Activated CD4-positive, alpha-beta T cell treated with anti-CD3 and anti-CD28 coated beads for 24 hours (primary cell): Measurements from ENCODE around the gene MAN2A2.
"Not testable (repeated sequence)": the region's sequence is repeated elsewhere in the genome, so short reads cannot be mapped to it uniquely, and the experiment has no call there.

Experiments
- DNase-seq, 2 donors: peaks; one replicate each; pipeline ENCODE4 v3.0.0-alpha.2; 2020; ENCODE audit warnings: low read depth in 2 of 2

Gene MAN2A2

DNA sequence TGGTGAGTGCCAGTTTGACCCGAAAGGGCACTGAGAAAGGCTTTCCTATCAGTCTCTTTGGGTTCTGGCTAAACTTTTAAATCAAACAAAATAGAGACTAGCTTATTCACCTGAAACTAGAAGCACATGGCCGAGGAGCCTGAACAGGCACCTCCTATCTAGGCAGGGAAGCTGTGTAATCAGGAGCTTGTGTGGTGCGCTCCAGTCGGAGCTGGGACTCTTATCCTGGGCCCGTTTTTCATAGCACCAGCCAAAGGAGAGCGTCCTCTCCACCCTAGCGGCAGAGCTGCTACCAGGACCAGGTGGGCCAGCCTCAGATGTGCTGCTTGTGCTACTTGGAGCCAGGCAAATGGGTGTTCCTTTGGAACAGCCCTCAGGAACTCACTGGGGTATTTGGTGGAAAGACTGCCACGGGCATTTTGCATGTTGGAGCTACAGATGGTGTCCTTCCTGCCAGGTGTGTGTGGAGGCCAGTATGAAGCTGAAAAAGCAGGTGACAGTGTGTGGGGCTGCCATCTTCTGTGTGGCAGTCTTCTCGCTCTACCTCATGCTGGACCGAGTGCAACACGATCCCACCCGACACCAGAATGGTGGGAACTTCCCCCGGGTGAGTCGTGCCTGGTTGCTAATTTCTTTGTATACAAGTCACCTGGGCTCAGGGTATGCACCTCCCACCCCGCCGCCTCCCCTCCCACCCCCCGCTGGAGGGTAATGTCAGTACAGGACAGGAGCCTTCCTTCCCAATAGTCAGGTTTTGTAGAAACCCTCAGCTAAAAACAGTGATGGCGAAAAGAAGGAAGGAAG is 833 bp downstream of the MAN2A2 start:
- no peak for DNase-seq

DNA sequence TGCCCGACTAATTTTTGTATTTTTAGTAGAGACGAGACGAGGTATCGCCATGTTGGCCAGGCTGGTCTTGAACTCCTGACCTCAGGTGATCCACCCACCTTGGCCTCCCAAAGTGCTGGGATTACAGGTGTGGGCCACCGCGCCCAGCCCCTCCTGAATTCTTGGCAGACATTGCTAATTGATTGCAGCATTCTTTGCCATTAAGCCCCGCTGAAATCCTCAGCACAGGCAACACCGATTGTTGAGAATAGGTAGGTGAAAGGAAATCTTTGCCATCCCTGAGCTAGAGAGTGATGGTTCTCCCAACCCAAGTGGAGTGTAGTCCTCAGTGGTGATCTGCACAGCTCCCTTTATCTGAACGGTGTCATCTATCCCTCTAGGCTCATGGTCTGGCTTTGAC is 1.6 kb downstream of the MAN2A2 start:
- no peak for DNase-seq

DNA sequence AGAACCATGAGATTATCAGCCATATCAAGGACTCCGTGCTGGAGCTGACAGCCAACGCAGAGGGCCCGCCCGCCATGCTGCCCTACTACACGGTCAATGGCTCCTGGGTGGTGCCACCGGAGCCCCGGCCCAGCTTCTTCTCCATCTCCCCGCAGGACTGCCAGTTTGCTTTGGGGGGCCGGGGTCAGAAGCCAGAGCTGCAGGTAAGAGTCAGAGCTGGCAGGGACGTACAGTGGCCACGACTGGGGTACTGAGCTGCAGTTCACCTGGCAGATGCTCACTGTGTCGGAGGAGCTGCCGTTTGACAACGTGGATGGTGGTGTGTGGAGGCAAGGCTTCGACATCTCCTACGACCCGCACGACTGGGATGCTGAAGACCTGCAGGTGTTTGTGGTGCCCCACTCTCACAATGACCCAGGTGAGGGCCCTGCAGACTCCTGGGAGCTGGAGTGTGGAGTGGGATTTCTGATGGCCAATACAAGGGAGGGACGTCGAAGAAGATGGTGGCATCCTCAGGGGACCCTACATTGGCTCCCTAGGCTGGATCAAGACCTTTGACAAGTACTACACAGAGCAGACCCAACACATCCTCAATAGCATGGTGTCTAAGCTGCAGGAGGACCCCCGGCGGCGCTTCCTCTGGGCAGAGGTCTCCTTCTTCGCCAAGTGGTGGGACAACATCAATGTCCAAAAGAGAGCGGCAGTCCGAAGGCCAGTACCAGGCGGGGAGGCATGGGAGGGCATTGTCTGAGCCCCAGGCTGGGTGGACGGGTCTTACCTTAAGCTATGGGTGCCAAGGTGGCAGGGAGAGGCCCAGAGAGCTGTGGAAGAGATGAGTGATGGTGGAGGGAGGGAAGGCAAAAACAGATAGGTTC is 2.4 kb downstream of the MAN2A2 start:
- no peak for DNase-seq

DNA sequence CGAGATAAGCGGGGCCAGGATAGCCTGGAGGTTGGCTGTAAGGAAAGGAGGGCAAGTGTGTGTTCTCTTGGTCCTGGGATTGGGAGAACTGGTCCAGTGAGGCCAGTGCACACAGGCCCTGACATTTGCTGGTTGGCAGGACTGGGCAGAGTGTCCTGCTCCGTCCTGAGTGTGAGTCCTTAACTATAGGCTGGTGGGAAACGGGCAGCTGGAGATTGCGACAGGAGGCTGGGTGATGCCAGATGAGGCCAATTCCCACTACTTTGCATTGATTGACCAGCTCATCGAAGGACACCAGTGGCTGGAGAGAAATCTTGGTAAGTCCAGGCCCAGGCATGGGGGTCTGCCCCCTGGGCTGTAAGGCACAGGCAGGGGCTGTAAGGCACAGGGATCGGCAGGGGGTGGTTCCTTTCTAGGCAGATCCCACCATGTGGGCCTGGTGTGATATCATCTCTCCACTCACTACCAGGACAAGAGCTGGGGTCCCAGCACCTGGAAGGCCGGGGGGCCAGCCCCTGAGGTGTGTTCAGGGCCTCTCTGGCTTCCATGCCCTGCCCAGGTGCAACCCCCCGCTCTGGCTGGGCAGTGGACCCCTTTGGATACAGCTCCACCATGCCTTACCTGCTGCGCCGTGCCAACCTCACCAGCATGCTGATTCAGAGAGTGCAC is 3.2 kb downstream of the MAN2A2 start:
- DNase-seq = no peak

DNA sequence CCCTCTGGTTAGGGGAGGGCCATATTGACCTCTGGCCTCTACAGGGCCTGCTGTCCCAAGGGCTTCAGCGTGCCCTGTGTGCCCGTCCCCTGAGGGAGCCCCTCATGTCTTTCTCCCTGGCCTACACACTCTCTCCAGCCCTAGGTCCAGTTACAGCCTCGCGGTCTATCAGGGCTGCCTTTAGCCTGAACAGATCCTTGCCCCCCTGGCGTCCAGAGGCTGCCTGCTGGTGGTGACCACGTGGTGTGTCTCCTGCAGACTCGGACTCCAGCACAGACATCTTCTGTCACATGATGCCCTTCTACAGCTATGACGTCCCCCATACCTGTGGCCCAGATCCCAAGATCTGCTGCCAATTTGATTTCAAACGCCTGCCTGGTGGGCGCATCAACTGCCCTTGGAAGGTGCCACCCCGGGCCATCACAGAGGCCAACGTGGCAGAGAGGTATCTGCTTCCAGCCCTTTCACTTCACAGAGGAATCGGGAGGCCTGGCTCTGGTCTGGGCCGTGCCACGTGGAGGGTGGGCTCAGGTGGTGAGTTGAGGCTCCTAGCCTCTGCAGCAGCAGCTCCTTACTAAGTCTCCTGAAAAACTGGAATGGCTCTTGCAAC is 4.1 kb downstream of the MAN2A2 start:
- DNase-seq = no peak

DNA sequence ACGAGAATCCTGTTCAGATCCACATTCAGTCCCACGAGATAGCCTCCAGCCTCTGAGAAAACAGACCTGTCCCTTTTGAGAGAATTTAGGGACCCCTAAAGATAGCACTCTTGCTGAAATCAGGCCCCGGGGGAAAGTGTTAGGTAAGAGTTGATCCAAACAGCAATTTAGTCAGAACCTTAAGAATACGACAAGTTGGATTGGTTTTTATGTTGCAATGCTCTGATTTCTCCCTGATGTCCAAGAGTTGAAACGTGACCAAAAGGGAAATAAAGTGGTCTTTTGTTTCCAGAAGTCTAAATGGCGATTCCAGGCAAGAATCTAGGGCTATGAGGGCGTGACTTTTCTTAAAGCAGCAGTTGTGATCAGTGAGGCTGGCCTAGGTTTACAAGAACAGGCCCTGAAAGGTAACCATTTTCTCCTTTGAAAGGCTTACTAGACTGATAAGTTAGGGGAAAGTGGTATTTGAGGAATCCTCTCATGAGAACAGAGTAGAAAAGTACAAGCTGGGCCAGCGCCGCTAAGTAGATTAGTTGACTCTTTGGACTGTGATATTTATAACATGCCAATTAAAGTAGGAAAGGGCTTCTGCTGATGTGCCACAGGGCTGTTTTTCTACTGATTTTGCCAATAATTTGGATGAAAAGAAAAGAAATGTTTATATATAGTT is 4.9 kb downstream of the MAN2A2 start:
- no peak for DNase-seq

DNA sequence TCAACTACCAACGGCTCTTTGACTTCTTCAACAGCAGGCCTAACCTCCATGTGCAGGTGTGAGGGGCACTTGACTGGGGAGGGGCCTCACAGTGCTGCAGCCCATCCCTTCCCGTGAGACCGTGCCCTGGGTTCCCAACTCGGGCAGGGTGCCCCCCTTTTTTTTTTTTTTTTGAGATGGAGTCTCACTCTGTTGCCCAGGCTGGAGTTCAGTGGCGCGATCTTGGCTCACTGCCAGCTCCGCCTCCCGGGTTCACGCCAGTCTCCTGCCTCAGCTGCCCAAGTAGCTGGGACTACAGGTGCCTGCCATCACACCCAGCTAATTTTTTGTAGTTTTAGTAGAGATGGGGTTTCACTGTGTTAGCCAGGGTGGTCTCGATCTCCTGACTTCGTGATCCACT is 6.3 kb downstream of the MAN2A2 start:
- not testable (repeated sequence) for DNase-seq

DNA sequence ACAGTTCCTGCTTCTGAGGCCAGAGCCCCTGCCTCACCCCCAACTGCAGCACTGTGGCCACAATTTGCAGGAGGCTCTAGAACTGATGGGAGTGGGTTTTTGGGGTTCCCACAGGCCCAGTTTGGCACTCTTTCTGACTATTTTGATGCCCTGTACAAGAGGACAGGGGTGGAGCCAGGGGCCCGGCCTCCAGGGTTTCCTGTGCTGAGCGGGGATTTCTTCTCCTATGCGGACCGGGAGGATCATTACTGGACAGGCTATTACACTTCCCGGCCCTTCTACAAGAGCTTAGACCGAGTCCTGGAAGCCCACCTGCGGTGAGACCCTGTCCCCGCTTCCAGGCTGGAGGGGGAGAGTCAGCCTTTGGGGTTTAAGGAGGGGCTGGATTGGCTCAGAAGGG is 6.9 kb downstream of the MAN2A2 start:
- no peak for DNase-seq

DNA sequence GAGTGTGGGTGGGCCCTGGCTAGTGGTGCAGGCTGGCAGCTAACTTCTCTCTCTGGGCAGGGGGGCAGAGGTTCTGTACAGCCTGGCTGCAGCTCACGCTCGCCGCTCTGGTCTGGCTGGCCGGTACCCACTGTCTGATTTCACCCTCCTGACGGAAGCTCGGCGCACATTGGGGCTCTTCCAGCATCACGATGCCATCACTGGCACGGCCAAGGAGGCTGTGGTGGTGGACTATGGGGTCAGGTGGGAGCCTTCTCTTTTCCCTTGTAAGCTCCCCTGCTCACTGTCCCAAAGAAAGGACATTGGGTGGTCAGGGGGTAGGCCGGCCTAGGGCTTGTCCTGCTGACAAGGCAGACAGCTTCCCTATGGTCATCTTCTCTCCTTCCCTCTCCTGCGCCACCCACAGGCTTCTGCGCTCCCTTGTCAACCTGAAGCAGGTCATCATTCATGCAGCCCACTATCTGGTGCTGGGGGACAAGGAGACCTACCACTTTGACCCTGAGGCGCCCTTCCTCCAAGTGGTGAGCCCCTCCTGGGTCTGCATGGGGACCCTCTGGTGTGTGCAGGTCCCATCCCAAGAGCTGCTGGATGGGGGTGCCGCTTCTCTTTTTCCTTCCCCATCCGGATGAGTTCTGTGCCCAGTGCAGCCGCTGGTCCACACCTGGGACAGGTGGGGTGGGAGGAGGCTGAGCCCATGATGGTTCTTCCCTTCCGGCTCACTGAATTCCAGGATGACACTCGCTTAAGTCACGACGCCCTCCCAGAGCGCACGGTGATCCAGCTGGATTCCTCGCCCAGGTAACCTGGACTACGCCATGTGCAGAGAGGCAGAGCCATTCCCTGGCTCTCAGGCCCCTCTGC is 7.6 kb downstream of the MAN2A2 start:
- no peak for DNase-seq

DNA sequence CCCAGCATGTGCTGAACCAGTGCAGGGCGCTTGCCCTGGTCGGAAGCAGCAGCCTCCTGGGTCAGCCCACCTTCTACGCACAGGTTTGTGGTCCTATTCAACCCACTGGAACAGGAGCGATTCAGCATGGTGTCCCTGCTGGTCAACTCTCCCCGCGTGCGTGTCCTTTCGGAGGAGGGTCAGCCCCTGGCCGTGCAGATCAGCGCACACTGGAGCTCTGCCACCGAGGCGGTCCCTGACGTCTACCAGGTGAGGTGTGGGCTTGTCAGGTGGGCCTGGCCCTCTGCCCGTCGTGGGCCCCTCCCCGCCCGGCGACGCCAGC is 8.2 kb downstream of the MAN2A2 start:
- DNase-seq = no peak

DNA sequence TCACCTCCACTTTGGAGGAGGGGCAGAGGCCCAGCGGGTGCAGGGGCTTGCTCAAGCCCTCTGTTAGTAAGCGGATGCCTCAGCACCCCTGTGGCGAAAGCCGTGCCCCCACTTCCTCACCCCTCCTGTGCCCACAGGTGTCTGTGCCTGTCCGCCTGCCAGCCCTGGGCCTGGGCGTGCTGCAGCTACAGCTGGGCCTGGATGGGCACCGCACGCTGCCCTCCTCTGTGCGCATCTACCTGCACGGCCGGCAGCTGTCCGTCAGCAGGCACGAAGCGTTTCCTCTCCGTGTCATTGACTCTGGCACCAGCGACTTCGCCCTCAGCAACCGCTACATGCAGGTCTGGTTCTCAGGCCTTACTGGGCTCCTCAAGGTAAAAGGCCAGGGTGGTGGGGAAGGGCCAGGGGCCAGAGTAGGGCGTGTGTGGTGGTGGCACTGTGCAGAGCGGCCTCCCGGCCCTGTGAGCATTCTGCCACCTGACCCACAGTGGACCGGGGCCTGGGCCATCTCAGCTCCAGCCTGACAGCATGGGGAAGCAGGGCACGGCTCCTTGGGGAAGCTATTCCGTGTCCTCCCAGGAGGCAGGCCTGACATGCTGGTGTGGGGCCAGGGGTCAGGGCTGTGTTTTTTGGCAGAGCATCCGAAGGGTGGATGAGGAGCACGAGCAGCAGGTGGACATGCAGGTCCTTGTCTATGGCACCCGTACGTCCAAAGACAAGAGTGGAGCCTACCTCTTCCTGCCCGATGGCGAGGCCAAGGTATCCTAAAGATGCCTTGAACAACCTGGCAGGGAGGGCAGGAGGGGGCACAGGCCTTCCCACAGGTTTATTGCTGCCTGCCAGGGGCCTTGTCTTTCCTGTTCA is 9.0 kb downstream of the MAN2A2 start:
- no peak for DNase-seq

DNA sequence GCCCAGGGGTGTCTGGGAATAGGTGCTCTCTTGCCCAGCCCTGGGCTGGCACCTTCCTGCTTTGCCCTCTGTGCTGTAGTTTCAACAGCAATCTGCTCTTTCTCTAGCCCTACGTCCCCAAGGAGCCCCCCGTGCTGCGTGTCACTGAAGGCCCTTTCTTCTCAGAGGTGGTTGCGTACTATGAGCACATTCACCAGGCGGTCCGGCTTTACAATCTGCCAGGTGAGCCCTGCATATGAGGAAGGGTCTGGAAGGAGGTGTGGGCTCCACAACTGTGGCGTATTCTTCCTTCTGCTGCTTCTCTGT is 9.6 kb downstream of the MAN2A2 start:
- no peak for DNase-seq

DNA sequence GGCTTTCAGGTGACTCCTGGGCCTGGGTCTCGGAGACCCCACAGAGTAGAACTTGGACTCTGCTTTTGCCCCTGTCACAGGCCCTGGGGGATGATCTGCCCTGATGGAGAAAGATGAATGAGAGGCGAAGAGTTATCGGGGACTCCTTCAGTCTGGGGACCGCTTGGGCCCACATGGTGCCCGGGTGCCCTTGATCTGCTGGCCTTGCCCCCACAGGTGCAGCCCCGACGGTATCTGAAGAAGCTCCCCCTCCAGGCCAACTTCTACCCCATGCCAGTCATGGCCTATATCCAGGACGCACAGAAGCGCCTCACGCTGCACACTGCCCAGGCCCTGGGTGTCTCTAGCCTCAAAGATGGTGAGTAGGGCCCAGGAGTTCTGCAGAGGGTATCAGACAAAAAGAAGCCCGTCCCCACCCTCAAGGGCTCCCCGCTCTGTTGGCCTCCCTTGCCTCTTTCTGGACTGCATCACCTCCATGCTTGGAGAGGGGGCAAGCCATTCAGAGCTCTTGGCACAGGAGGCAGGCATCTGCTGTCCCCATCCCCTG is 10.4 kb downstream of the MAN2A2 start:
- no peak for DNase-seq

DNA sequence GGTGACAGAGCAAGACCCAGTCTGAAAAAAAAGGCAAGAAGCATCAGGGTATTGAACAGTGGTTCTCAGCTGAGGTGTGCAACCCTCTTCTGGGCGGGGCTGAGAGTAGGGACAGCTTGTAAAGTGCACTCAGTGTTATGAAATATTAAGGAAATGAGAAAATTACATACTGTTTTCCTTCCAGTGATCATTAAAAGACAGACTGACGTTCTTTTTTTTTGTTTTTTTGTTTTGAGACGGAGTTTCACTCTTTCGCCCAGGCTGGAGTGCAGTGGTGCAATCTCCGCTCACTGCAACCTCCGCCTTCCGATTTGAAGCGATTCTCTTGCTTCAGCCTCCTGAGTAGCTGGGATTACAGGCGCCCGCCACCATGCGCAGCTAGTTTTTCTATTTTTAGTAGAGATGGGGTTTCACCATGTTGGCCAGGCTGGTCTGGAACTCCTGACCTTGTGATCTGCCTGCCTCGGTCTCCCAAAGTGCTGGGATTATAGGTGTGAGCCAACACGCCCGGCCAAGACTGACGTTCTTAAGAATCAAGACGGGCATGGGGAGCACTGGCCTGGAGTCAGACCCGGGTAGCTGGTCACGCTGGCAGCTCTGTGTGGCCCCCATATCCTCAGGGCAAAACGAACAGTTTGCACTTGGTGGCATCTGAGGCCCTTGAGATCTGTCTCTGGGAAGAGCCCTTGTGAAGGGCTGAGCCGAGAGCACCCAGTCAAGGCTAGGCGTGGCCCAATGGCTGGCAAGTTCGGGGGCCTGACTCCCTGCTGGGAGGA is 11.4 kb downstream of the MAN2A2 start:
- no peak for DNase-seq

DNA sequence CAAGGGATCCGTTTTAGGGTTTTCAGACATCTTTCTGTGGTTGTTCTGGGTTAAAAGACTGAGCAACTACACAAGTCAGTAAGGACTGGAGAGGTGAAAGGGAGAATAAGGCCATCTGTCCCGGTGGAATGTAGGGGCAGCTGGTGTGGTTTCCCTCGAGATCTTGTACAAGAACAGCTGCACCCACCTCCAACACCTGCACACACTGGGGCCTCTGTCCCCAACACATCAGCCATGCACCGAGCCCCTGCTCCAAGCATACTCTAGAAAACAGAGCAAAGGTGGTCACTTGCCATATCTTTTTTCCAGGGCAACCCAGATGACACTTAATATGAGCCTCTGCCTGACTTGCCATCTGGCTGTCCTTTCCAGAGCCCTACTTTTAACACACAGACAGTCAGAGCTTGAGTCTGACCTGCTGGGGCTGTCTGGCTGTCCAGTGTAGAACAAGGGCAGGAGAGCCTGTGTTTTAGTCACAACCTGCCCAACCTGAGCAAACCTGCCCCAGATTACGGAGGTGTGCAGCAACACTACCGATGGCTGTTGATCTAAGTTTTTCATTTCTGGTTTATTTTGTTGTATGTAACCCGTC is 12.2 kb downstream of the MAN2A2 start:
- no peak for DNase-seq

DNA sequence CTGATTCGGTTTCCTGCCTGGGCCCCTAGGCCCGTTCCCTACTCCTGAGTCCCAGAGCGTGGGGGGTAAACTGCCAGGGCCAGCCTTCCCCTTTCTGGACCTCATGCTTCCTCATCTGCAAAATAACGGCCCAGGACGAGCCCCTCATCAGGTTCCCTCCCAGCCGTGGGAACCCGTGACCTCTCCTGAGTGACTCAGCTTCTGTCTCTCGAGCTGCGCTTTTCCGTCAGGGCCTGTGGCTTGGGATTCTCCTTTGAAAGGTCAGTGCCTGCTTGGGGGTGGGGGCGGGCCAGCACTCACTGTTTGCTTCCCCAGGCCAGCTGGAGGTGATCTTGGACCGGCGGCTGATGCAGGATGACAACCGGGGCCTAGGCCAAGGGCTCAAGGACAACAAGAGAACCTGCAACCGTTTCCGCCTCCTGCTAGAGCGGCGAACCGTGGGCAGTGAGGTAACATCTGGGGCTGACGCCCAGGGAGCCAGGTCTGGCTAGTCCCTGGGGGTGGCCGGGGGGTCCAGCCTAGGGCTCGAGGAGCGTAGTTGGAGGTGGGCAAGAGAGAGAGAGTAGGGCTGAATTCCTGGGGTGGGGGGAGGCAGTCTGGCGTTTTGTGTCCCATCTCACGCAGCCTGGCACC is 12.8 kb downstream of the MAN2A2 start:
- DNase-seq = no peak

DNA sequence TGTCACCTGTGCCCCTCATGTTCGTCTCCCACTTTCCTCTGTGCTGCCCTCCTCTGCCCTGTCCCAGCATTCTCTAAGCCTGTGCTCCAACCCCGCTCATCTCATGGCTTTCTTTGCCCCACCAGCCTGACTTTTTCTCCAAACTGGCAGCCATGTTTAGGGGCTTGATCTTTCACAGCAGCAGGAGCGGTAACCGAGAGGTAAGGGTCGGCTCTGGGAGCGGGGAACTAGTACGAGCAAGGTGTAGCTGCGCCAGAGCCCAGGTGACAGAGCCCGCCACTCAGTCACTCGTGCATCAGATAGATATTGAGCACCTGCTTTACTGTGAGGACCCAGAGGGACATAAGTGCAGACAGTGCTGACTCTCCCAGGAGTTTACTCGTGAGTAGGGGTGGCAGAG is 13.4 kb downstream of the MAN2A2 start:
- no peak for DNase-seq

DNA sequence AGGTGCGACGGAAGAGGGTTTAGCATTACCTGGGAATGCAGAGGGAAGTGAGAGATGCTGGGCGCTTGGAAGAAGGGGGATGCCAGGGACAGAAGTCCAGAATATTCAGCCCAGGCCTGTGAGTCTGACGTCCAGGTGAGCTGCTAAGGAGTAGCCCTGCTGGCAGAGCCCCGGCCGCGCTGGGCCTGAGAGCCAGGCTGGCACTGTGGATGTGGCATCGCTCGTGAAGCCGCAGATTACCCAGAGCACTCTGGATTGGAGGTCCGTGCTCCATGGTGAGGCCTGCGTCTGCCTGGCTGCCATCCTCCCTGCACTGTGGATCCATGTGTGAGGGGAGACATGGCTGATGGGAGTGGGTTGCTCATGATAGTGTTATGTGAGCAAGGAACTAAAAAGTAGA is 14.5 kb downstream of the MAN2A2 start:
- DNase-seq = no peak
